GM12878 (cell line): ENCODE results near the gene RIPOR3. TPM values are rescaled to one million over a fixed set of nuclear protein-coding genes. Genes with fewer than 3 reads are reported as not detected.

Experiments
- ATAC-seq: fragments of 200-7000 bp; cut with Tn5 transposase; 3 replicates; pipeline ENCODE4 v1.9.1; 2020; ENCODE audit warnings: mild to moderate bottlenecking, moderate library complexity
- BruUV-seq: library from RNA; stranded (reverse); fragments of 400-500 nt; replicated peaks from 2 replicates; lab custom pipeline; 2021; lab: Mats Ljungman, UMichigan
- CTCF ChIA-PET: fragments of 300-600 bp; sonication (Branson Sonifier 250); formaldehyde crosslinking; extraction: SDS; loops from one replicate; lab custom pipeline; 2021; ENCODE audit warnings: inconsistent platforms; lab: Yijun Ruan, JAX
- POLR2A ChIA-PET: fragments of 350-600 bp; formaldehyde crosslinking; extraction: SDS; loops from one replicate; lab custom pipeline; 2021; ENCODE audit warnings: inconsistent platforms; lab: Charles Lee
- RAD21 ChIA-PET: fragments of 300-600 bp; sonication (Branson Sonifier 250); formaldehyde crosslinking; loops from one replicate; lab custom pipeline; 2023; ENCODE audit warnings: antibody characterized with exemption; ENCODE audit not compliant: unreplicated experiment; lab: Charles Lee
- SMC1A ChIA-PET: fragments of 300-600 bp; sonication (Branson Sonifier 250); formaldehyde crosslinking; loops from one replicate; lab custom pipeline; 2023; ENCODE audit not compliant: unreplicated experiment, uncharacterized antibody; lab: Charles Lee
- DNase-seq: peaks from one replicate; pipeline ENCODE4 v3.0.0-alpha.2; 2011; ENCODE audit warnings: low read depth, low spot score
- FAIRE-seq: peaks from 3 replicates; lab custom pipeline; 2011; peaks lifted over from hg19 to GRCh38; lab: Jason Lieb, UNC
- H2AFZ ChIP-seq: 2 replicates; pipeline ENCODE4 v1.6.0; 2011; ENCODE audit warnings: low read depth, low read length, control low read depth; ENCODE audit not compliant: control insufficient read depth
- H3K27ac ChIP-seq: 2 replicates; pipeline ENCODE4 v1.5.1; 2011; ENCODE audit warnings: control low read depth; ENCODE audit not compliant: control insufficient read depth, insufficient read depth
- H3K27me3 ChIP-seq, 2 experiments: replicated peaks in 1 of 2; 2 replicates each; pipeline versions ENCODE4 v1.6.0 to v1.6.1; 2011; ENCODE audit warnings: low read length in 1 of 2; ENCODE audit not compliant: control insufficient read depth in 2 of 2, insufficient read depth in 2 of 2
- H3K36me3 ChIP-seq, 2 experiments: 2 replicates each; pipeline ENCODE4 v1.5.1; 2011; ENCODE audit warnings: low read length in 1 of 2; ENCODE audit not compliant: control insufficient read depth in 2 of 2, insufficient read depth in 2 of 2
- H3K4me1 ChIP-seq: 2 replicates; pipeline ENCODE4 v1.6.1; 2011; ENCODE audit warnings: mild to moderate bottlenecking, low read length, moderate library complexity, mixed read lengths; ENCODE audit not compliant: control insufficient read depth, insufficient read depth
- H3K4me2 ChIP-seq: 2 replicates; pipeline ENCODE4 v1.6.0; 2011; ENCODE audit warnings: control low read depth; ENCODE audit not compliant: control insufficient read depth, insufficient read depth
- H3K4me3 ChIP-seq: fragments of 200-600 bp; sonication (generic); 2 replicates; pipeline ENCODE4 v1.5.1; 2016
- H3K79me2 ChIP-seq: 2 replicates; pipeline ENCODE4 v1.6.0; 2011; ENCODE audit warnings: low read length; ENCODE audit not compliant: control insufficient read depth, insufficient read depth
- H3K9ac ChIP-seq: 2 replicates; pipeline ENCODE4 v1.8.0; 2011; ENCODE audit warnings: low read length, control low read depth, mixed read lengths; ENCODE audit not compliant: control insufficient read depth, insufficient read depth
- H3K9me3 ChIP-seq: replicated peaks from 3 replicates; pipeline ENCODE4 v1.5.1; 2011; ENCODE audit warnings: mild to moderate bottlenecking, low read length; ENCODE audit not compliant: control insufficient read depth, insufficient read depth
- H4K20me1 ChIP-seq: 2 replicates; pipeline ENCODE4 v1.6.0; 2011; ENCODE audit not compliant: control insufficient read depth, insufficient read depth
- ATF7 ChIP-seq: fragments of 450-650 bp; IDR thresholded peaks from 2 replicates; pipeline ENCODE4 v1.6.1; 2016; ENCODE audit warnings: low read depth, mild to moderate bottlenecking
- CBX5 ChIP-seq: sonication (generic); IDR thresholded peaks from 2 replicates; pipeline ENCODE4 v1.6.1; 2016; ENCODE audit warnings: low read depth, moderate library complexity, mild to moderate bottlenecking, inconsistent platforms
- MEF2B ChIP-seq: fragments of 450-650 bp; IDR thresholded peaks from 2 replicates; pipeline ENCODE4 v1.6.1; 2018; ENCODE audit warnings: mild to moderate bottlenecking, moderate library complexity; ENCODE audit not compliant: partially characterized antibody, poor library complexity, severe bottlenecking
- NFXL1 ChIP-seq: fragments of 450-650 bp; IDR thresholded peaks from 2 replicates; pipeline ENCODE4 v1.6.1; 2017; ENCODE audit warnings: antibody characterized with exemption, mild to moderate bottlenecking, borderline replicate concordance
- NR2C1 ChIP-seq: fragments of 450-650 bp; IDR thresholded peaks from 2 replicates; pipeline ENCODE4 v1.6.1; 2017; ENCODE audit warnings: antibody characterized with exemption, mild to moderate bottlenecking, moderate library complexity
- PAX5 ChIP-seq: IDR thresholded peaks from 2 replicates; pipeline ENCODE4 v1.6.1; 2011; ENCODE audit warnings: low read depth, low read length, borderline replicate concordance
- POLR2A ChIP-seq: IDR thresholded peaks from 2 replicates; pipeline ENCODE4 v1.6.1; 2011; ENCODE audit warnings: low read depth, mild to moderate bottlenecking, low read length
- RCOR1 ChIP-seq: conservative IDR thresholded peaks from 2 replicates; pipeline ENCODE4 v1.6.1; 2012; ENCODE audit warnings: low read depth, low read length, improper control_type of control experiment
- SRF ChIP-seq, 2 experiments: IDR thresholded peaks; 2 replicates each; pipeline ENCODE4 v1.6.1; 2011; ENCODE audit warnings: low read depth in 2 of 2, low read length in 2 of 2, mild to moderate bottlenecking in 1 of 2, moderate library complexity in 1 of 2
- TAF1 ChIP-seq: IDR thresholded peaks from 2 replicates; pipeline ENCODE4 v1.6.1; 2011; ENCODE audit warnings: mild to moderate bottlenecking, low read depth, low read length, borderline replicate concordance
- TBL1XR1 ChIP-seq: IDR thresholded peaks from 2 replicates; pipeline ENCODE4 v1.6.1; 2012; ENCODE audit warnings: low read depth, low read length, improper control_type of control experiment
- ZZZ3 ChIP-seq: IDR thresholded peaks from 2 replicates; pipeline ENCODE4 v1.6.1; 2011; ENCODE audit warnings: low read depth; ENCODE audit not compliant: control insufficient read depth, insufficient read length
- WGBS: methylation state at CpG from one replicate; pipeline ENCODE4 v1.1.6; 2016; ENCODE audit warnings: low lambda C conversion rate; ENCODE audit not compliant: insufficient replicate concordance, insufficient coverage; ENCODE audit errors: missing lambda C conversion rate; 5-methylcytosine and 5-hydroxymethylcytosine counted together
- in situ Hi-C: fragments of 300-500 bp; cut with MboI; formaldehyde crosslinking; loops from 9 replicates; pipeline ENCODE4 v1.14.3; 2018; ENCODE audit warnings: mixed read lengths
- intact Hi-C: fragments of 100-400 bp; cut with micrococcal nuclease; formaldehyde crosslinking; loops from one replicate; pipeline ENCODE4 v1.14.2; 2022; ENCODE audit not compliant: unreplicated experiment
- polyA plus RNA-seq, 11 experiments: library from polyadenylated mRNA; depleted of rRNA in 4 of 11; unstranded in 6 of 11; stranded (reverse) in 5 of 11; fragments of >200 nt; fragmentation: Nextera tagmentation in 4 of 11; fragmentation: Illumina TruSeq in 1 of 11; extraction: Ambion mirVana in 4 of 11; extraction: Trizol in 1 of 11; gene quantifications; 1 replicate in 1 of 11; 2 replicates in 10 of 11; pipeline versions ENCODE4 v1.2.1 to v1.2.3, GENCODE V29; 2011 to 2016; ENCODE audit warnings: inconsistent platforms in 2 of 11, missing spikeins in 2 of 11, low read depth in 1 of 11
- total RNA-seq, 4 experiments: library from RNA; depleted of rRNA in 3 of 4; stranded (reverse); fragments of >200 nt in 3 of 4; fragmentation: Illumina TruSeq in 1 of 4; extraction: Trizol in 1 of 4; gene quantifications; 2 replicates each; pipeline versions ENCODE4 v1.2.1 to v1.2.3, GENCODE V29; 2013 to 2021
- TF ChIP-seq, protein P1 (sequence below): fragments of 450-650 bp; IDR thresholded peaks from 2 replicates; pipeline ENCODE4 v1.6.1; 2017; ENCODE audit warnings: mild to moderate bottlenecking
- TF ChIP-seq, protein P2 (sequence below): IDR thresholded peaks from 2 replicates; pipeline ENCODE4 v1.6.1; 2012; ENCODE audit warnings: low read length, inconsistent platforms
- TF ChIP-seq, protein P3 (sequence below): fragments of 450-650 bp; conservative IDR thresholded peaks from 2 replicates; pipeline ENCODE4 v1.6.1; 2017; ENCODE audit warnings: mild to moderate bottlenecking, moderate library complexity
- TF ChIP-seq, protein P4 (sequence below): IDR thresholded peaks from 2 replicates; pipeline ENCODE4 v1.6.1; 2012; ENCODE audit warnings: mild to moderate bottlenecking, low read depth, low read length

Gene RIPOR3
- total and polyA plus RNA-seq, 10 of the 15 experiments (the other 5 are each of a cell fraction or from before 2014, with no cell fraction given), result 0.04 to 0.55 (median 0.12) TPM; not detected in 6

DNA sequence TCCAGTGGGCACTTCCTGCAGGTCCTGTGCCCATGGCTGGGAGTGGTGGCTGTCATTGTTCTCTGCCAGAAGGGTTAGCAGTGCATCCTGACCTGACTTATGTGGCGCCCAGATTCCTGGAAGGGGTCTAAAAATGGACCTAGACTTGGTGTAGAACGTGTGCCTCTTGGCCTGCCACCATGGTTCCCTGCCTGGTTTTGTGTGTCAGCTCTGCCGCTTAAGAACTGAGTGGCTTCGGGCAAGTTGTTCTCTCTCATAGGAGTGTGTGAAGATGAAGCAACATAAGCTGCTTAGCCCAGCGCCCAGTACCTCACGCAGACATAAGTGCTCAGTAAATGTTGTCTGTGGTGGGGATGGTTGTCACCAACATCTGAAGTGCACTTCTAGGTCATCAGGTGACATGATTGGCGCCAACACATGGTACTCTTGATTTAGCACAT is 129.1 kb downstream of the RIPOR3 start:
- peaks cover 36% of the 10 kb centered on the region for H3K79me2 ChIP-seq
- H3K4me2 ChIP-seq, result no peak overlapping the region
- H3K27me3 ChIP-seq, result no peaks in the 10 kb centered on the region
- peaks cover 7% of the 10 kb centered on the region for H3K4me1 ChIP-seq
- no peak for ATAC-seq
- H3K9ac ChIP-seq, result no peak overlapping the region
- no peak overlapping the region for H3K27ac ChIP-seq
- DNase-seq, result no peak
- H3K4me3 ChIP-seq, result no peak overlapping the region
- BruUV-seq, result no TSS peak
- ChIA-PET SMC1A (interaction anchor here (1.3 to 73.1 kb wide), 2 partner anchors 8 to 53 kb away, joined by 3 to 2799 read pairs; partner anchors contain the start of gene PTPN1), RAD21 (interaction anchor here (1.1 to 1.2 kb wide), 2 partner anchors 26 to 44 kb away, joined by 3 read pairs; no protein-coding TSS in a partner anchor), POLR2A (interaction anchor here (0.9 to 1.5 kb wide), 2 partner anchors 11 to 14 kb away, joined by 3 read pairs; no protein-coding TSS in a partner anchor), CTCF (interaction anchor here (1.4 to 2.6 kb wide), 4 partner anchors 11 to 58 kb away, joined by 4 to 7 read pairs (median 4); no protein-coding TSS in a partner anchor)
- no peak overlapping the region for H2AFZ ChIP-seq
- intact Hi-C loops, result no loop called here
- 78% methylated on average over 7 of the region's 7 CpGs for WGBS
- H4K20me1 ChIP-seq, result no peaks in the 10 kb centered on the region
- H3K36me3 ChIP-seq, result peaks cover 13 to 40% of the 10 kb centered on the region in 2 experiments
- FAIRE-seq, result no peak
- H3K9me3 ChIP-seq, result no peaks in the 10 kb centered on the region; the same call in 2 of the 3 replicates
- in situ Hi-C loops, result no loop called here
- TF ChIP-seq, protein P1, sequence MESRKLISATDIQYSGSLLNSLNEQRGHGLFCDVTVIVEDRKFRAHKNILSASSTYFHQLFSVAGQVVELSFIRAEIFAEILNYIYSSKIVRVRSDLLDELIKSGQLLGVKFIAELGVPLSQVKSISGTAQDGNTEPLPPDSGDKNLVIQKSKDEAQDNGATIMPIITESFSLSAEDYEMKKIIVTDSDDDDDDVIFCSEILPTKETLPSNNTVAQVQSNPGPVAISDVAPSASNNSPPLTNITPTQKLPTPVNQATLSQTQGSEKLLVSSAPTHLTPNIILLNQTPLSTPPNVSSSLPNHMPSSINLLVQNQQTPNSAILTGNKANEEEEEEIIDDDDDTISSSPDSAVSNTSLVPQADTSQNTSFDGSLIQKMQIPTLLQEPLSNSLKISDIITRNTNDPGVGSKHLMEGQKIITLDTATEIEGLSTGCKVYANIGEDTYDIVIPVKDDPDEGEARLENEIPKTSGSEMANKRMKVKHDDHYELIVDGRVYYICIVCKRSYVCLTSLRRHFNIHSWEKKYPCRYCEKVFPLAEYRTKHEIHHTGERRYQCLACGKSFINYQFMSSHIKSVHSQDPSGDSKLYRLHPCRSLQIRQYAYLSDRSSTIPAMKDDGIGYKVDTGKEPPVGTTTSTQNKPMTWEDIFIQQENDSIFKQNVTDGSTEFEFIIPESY, result no peak
- TF ChIP-seq NFXL1 (no peak), SRF (IDR thresholded peaks at IDR 0.05; ENCODE audit: low read depth in 2 of 2, low read length in 2 of 2) (no peak), ATF7 (no peak), PAX5 (no peak), TBL1XR1 (no peak), RCOR1 (no peak), NR2C1 (no peak), MEF2B (no peak), CBX5 (no peak), TAF1 (no peak), ZZZ3 (no peak), POLR2A (no peak)
- TF ChIP-seq, protein P2, sequence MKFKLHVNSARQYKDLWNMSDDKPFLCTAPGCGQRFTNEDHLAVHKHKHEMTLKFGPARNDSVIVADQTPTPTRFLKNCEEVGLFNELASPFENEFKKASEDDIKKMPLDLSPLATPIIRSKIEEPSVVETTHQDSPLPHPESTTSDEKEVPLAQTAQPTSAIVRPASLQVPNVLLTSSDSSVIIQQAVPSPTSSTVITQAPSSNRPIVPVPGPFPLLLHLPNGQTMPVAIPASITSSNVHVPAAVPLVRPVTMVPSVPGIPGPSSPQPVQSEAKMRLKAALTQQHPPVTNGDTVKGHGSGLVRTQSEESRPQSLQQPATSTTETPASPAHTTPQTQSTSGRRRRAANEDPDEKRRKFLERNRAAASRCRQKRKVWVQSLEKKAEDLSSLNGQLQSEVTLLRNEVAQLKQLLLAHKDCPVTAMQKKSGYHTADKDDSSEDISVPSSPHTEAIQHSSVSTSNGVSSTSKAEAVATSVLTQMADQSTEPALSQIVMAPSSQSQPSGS, result no peak
- TF ChIP-seq, protein P3, sequence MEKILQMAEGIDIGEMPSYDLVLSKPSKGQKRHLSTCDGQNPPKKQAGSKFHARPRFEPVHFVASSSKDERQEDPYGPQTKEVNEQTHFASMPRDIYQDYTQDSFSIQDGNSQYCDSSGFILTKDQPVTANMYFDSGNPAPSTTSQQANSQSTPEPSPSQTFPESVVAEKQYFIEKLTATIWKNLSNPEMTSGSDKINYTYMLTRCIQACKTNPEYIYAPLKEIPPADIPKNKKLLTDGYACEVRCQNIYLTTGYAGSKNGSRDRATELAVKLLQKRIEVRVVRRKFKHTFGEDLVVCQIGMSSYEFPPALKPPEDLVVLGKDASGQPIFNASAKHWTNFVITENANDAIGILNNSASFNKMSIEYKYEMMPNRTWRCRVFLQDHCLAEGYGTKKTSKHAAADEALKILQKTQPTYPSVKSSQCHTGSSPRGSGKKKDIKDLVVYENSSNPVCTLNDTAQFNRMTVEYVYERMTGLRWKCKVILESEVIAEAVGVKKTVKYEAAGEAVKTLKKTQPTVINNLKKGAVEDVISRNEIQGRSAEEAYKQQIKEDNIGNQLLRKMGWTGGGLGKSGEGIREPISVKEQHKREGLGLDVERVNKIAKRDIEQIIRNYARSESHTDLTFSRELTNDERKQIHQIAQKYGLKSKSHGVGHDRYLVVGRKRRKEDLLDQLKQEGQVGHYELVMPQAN, result no peak
- TF ChIP-seq, protein P4, sequence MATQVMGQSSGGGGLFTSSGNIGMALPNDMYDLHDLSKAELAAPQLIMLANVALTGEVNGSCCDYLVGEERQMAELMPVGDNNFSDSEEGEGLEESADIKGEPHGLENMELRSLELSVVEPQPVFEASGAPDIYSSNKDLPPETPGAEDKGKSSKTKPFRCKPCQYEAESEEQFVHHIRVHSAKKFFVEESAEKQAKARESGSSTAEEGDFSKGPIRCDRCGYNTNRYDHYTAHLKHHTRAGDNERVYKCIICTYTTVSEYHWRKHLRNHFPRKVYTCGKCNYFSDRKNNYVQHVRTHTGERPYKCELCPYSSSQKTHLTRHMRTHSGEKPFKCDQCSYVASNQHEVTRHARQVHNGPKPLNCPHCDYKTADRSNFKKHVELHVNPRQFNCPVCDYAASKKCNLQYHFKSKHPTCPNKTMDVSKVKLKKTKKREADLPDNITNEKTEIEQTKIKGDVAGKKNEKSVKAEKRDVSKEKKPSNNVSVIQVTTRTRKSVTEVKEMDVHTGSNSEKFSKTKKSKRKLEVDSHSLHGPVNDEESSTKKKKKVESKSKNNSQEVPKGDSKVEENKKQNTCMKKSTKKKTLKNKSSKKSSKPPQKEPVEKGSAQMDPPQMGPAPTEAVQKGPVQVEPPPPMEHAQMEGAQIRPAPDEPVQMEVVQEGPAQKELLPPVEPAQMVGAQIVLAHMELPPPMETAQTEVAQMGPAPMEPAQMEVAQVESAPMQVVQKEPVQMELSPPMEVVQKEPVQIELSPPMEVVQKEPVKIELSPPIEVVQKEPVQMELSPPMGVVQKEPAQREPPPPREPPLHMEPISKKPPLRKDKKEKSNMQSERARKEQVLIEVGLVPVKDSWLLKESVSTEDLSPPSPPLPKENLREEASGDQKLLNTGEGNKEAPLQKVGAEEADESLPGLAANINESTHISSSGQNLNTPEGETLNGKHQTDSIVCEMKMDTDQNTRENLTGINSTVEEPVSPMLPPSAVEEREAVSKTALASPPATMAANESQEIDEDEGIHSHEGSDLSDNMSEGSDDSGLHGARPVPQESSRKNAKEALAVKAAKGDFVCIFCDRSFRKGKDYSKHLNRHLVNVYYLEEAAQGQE, result no peak
